COLO668 (cell line): ENCODE data around the gene CDK14.

Experiments
- DNase-seq: peaks from one replicate; lab custom pipeline; 2025; ENCODE audit not compliant: unreplicated experiment; lab: John Stamatoyannopoulos, UW

Gene CDK14

DNA sequence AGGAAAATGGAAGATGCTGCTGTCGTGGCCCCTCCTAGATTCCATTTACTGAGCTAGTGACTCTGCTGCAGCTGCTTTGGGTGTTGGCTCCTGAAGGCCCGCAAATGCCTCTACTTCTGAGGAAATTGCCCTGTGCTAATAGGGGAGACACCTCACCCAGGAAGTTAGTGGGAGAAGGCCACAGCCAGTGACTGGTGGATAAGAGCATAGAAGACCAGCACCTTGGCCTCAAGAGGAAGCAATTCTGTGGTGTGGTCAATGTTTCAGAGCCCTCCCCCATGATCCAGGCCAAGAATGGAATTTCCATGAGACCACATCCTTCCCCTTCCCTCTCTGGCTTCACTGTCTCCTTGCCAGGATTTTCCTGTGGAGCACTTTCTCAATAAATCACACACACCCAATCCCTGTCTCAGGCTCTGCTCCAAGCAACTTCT is 643.1 kb downstream of the CDK14 start:
- no peak for DNase-seq

DNA sequence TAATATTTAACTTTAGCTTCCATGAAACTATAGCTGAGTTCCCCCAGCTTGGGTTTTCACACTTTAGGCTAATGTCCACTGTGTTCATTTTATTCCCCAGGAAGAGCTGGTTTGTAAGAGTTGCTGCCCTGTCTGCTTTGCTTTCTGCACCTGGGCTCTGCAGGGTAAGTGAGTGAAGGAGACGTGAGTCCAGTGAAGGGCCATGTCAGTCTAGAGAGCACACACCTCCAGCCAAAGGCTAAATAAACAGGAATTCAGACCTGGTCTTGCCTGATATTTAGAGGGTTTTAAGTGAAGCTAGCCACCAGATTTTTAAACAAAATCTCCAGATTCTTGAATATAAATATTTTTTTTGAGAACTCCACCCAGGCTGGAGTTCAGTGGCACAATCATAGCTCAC is 643.7 kb downstream of the CDK14 start:
- DNase-seq = no peak

DNA sequence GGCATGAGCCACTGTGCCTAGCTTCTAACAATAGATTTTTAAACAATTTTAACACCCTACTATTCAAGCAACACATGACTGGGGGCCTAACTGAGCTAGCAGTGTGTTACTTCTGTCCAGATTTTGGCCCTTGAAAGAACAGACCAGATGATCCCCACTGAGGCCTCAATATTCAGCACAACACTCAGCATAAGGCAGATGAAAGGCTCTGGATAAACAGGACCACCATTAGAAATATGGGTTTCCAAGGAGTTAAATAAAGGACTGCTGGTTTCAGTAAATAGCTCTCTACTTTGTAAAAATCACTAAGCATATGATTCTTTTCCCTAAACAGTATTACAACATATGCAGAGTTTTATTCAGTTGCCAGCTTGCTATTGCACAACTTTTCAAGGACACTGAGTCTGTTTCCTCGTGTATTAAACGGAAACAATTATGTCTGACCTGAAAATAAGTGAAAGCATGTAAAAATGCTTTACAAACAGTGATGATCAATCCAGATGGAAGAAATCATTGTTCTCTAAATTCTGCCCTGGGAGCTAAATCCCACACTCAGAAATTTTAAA is 644.3 kb downstream of the CDK14 start:
- no peak for DNase-seq

DNA sequence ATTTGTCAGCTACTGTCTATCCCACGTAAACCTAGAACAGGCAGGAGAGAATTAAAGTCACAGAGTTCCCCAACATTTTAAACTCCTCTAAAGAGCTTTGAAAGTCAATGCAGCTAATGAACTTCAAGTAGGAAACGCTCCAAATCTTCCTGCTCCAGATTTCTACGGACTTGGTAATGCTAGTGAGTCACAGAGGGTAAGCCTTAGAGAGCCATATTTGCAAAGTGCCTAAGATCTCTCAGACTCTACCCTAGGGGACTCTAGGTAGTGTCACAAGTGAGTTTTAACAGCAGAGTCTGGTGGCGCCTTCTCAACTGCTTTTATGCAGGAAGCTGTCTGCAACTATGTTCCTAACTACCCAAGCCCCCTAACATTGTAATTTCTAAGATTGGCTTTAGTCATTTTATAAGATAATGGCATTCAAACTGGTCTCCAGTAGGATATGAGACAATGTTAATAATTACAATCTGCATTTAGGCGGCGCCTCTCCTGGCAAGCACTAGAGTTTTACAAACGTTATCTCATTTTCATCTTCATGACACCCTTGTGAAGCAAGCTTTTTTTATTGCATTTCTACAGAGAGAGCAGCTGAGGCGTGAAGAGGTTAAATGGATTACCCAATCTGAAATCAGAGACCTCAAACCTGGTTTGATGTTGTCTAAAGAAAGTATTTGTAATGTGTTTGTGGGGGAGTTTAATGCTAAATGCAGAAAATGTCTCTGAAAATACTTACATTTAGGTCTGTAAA is 646.1 kb downstream of the CDK14 start:
- no peak for DNase-seq

DNA sequence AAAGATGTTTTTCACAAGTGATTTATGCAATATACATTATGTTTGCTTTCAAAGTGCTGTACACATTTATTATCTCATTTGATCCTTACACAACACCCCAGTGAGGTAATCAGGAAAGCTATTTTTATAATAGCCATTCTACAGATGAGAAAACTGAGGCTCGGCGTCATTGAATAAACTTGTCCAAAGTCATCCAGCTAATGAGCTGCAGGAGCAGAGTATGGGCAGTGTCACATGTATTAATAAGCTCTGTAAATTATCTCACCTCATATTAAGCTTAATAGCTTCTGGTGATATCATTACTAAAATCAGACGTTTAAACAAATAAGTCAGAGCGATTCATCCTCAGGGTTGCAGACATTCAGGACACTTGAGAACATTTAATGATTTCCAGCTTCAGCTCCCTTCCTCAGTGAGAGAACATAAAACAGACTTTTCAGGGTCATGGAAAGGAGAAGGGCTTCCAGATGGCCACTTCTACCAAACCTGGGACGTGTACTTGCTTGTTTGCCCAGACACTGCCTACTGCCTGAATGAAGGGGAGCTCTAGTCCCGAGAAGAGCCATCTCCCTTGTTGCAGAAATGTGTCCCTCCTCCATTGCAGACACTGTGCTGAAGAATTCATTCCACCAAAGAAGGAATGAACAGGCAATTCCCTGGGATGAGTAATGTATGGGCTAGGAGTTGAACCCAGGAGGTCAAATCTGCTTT is 647.6 kb downstream of the CDK14 start:
- no peak for DNase-seq

DNA sequence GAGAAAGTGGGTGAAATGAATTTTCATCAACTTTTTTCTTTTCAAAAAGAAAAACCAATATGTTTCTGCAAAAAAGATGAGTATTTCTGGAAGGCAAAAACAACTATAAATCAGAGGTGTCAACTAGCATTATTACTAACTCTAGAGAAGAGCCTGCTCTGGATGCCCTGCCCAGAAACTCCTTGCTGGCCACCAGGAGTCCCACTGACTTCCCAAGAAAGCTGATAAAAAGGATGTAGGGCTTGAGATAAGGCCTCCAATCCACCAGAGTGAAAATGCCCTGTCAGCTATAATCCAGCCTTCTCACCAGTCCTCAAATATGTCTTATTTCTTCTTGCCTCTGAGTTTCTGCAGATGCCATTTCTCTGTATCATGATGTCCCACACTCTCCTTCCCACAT is 651.4 kb downstream of the CDK14 start:
- no peak for DNase-seq

DNA sequence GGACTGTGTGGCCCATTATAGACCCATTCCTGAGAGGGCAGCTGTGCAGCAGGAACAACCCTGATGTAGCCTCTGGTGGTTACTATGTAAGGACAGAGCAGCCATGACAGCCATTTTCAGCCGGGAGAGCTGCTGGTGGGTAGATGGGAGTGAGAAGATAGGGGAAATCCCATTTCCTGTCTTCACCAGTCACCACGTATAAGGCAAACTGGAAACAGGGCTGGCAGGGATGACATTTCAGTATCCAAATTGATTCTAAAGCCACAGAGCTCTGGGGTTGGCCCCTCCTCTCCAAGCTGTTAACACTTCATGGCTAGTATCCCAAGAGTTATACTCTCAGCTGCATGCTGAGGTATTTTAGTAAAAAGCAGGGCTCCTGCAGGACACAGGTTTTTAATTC is 652.9 kb downstream of the CDK14 start:
- no peak for DNase-seq

DNA sequence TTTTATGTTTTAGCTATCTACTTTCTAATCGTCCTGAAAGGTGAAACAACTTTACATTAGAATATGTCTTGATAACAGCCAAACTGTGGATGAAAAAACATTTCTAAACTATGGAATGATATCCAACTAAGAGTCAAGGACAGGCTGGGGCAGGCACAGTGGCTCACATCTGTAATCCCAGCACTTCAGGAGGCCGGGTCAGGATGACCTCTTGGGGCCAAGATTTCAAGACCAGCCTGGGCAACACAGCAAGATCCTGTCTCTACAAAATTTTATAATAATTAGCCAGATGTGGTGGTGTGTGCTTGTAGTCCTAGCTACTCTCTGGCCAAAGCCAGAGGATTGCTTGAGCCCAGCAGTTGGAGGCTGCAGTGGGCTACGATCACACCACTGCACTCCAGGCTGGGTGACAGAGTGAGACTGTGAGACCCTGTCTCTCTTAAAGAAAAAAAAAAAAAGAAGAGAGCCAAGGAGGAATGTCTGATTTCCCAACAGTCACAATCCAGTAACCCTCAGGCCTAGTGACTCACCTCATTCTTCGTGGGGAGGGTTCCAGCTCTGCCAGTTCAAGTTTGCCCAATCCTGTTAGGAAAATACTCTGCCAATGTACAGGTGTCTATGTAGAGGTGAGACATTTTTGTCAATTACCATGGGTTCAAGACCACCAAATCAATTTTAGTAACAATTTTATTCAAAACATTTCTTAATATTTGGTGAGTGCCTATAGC is 653.5 kb downstream of the CDK14 start:
- no peak for DNase-seq

DNA sequence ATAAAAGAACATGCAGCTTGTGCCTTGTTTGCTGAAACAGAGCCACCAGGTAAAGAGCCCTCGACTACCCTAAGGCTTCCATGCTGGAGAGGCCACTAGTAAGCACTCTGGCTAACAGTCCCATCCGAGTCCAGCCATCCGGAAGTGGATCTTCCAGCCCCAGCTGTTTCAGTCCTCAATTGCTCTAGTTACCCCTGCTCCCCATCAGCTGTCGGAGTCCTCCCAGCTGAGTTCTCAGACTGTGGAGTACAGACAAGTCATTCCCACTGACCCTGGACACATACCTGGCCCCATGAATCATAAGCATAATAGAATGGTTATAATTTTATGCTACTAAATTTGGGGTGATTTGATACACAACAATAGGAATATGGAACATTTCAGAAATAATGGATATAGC is 654.6 kb downstream of the CDK14 start:
- DNase-seq = no peak

DNA sequence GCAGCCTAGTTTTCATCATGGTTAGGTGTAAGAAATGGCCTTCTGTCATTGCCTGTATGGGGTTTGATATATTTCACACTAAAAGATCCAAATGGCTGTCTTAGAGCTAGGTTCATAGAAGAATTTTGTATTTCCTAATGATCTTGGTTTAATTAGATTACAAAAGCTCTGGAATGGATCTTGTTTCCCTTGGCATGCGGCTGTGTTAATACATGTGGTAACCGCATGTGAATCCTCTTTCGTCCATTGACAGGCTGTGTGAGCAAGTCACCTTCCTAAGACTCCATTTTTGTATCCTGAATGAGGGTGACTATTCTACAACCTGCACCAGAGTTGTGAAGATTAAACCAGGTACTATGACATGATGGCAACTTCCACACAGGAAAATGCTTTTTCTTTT is 655.8 kb downstream of the CDK14 start:
- DNase-seq = no peak
